ENCODE results near the gene TMEM259. TPM values are rescaled to one million over a fixed set of nuclear protein-coding genes. Genes with fewer than 3 reads are reported as not detected.

Gene TMEM259
- total and polyA plus RNA-seq, 2 of the 8 experiments (the other 6 are each of a cell fraction or from before 2014, with no cell fraction given), result 140 to 243 TPM

DNA sequence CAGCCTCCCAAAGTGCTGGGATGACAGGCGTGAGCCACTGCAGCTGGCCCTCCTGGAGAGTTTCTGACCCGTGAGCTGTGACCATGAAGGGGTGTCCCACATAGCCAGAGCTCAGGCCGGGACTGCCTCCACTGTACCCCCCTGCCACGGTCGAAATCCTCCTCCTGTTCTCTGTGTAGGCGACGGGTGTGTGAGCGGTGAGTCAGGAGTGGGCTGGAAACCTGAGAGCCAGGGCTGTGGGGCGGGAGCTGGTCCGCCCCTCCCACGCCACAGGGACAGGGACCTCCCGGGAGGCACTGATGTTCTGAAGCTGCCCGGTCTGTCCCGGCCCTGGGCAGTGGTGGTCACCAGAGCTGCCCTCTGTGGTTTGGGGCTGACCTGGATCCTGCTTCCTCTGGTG, 32.8 kb downstream of the TMEM259 start (continued):
- TF ChIP-seq GABPA (IDR thresholded peaks at IDR 0.05; ENCODE audit: borderline replicate concordance, insufficient read depth, low read length), result no peak
- no peak for TF ChIP-seq HDAC6 (IDR thresholded peaks at IDR 0.05; ENCODE audit: low read depth, low read length)

Measured in H1 (cell line).